ENCODE results near the gene LMOD1. TPM values are rescaled to one million over a fixed set of nuclear protein-coding genes. Genes with fewer than 3 reads are reported as not detected.

Gene LMOD1
- total and polyA plus RNA-seq, 2 donors (not counting 3 experiments of a cell fraction or from before 2014, with no cell fraction given): 0.19 to 0.33 TPM

- Histone ChIP-seq H3K27me3 (ENCODE audit: control insufficient read depth in 2 of 2, insufficient read depth in 2 of 2, low read length in 2 of 2) (no peaks in the 10 kb centered on the region), H3K4me2 (ENCODE audit: insufficient read depth, low read length) (no peak overlapping the region), H2AFZ (ENCODE audit: low read depth, low read length) (no peak overlapping the region), H3K27ac (ENCODE audit: insufficient read depth, low read depth, low read length) (no peak overlapping the region), H3K4me3 (replicated peaks in 1 of 3; ENCODE audit: insufficient read depth in 1 of 3, low read depth in 1 of 3, low read length in 3 of 3) (no peak overlapping the region), H3K9ac (replicated peaks; ENCODE audit: extremely low read depth, insufficient read depth, low read length) (no peak overlapping the region), H4K20me1 (replicated peaks; ENCODE audit: control insufficient read depth, extremely low read depth, insufficient read depth, low read length) (no peaks in the 10 kb centered on the region), H3K9me1 (replicated peaks; ENCODE audit: control insufficient read depth, extremely low read depth, insufficient read depth, low read length) (no peaks in the 10 kb centered on the region), H3K9me3 (replicated peaks; ENCODE audit: control insufficient read depth, insufficient read depth, low read length) (no peaks in the 10 kb centered on the region), H3K36me3 (ENCODE audit: control insufficient read depth in 2 of 2, extremely low read depth in 1 of 2, insufficient read depth in 2 of 2, low read length in 2 of 2) (no peaks in the 10 kb centered on the region), H3K4me1 (ENCODE audit: control insufficient read depth, extremely low read depth, insufficient read depth, low read length) (peaks cover 6% of the 10 kb centered on the region), H3K79me2 (ENCODE audit: control insufficient read depth, insufficient read depth, low read length) (no peaks in the 10 kb centered on the region)
- FAIRE-seq (no peak), DNase-seq (ENCODE audit: low read depth, low spot score) (no peak)
- TF ChIP-seq EZH2 (IDR thresholded peaks at IDR 0.05; ENCODE audit: borderline replicate concordance, low read depth, low read length, severe bottlenecking): no peak
- TF ChIP-seq GATA2 (IDR thresholded peaks at IDR 0.05; ENCODE audit: insufficient read depth, insufficient read length, low read depth, low read length): no peak
- no peak for TF ChIP-seq FOS (IDR thresholded peaks at IDR 0.05; ENCODE audit: borderline replicate concordance, insufficient read depth, low read length)
- no peak for TF ChIP-seq CTCF (IDR thresholded peaks at IDR 0.05; ENCODE audit: extremely low read depth in 1 of 2, insufficient read depth in 1 of 2, low read depth in 1 of 2, low read length in 2 of 2)
- no peak for TF ChIP-seq MYC (IDR thresholded peaks at IDR 0.05; ENCODE audit: low read depth, low read length)
- no peak for TF ChIP-seq POLR2A (IDR thresholded peaks at IDR 0.05; ENCODE audit: low read depth, low read length)
- TF ChIP-seq JUN (IDR thresholded peaks at IDR 0.05; ENCODE audit: borderline replicate concordance, insufficient read depth, insufficient read length, low read depth): no peak
- TF ChIP-seq MAX (IDR thresholded peaks at IDR 0.05; ENCODE audit: insufficient read depth, insufficient read length): no peak
- TF ChIP-seq POLR2AphosphoS5 (IDR thresholded peaks at IDR 0.05; ENCODE audit: insufficient read depth, low read depth, low read length): no peak
- ChIA-PET CTCF (interaction anchor here (1.5 to 2.4 kb wide), 3 partner anchors 12 to 82 kb away, joined by 5 to 21 read pairs (median 7); no protein-coding TSS in a partner anchor), POLR2A (no interaction called here)
- BruUV-seq (replicated peaks): no TSS peak
- dilution Hi-C loops (cut with MboI; ENCODE audit: extremely low pct_ligation_motif_present, low sequenced_read_pairs): no loop called here
- intact Hi-C loops (cut with micrococcal nuclease): no loop called here
Measured at GRCh38 chr1:201890223-201890622, 56.1 kb downstream of the LMOD1 start.

Data from endothelial cell of umbilical vein (primary cell).